NB4 (cell line): ENCODE measurements around the gene CDH22.

ENCODE experiments used
- CTCF ChIP-seq: IDR thresholded peaks from one replicate; pipeline ENCODE4 v1.5.1; 2012; ENCODE audit warnings: low read depth, low read length
- MAX ChIP-seq: IDR thresholded peaks from 2 replicates; pipeline ENCODE4 v1.6.1; 2011; ENCODE audit warnings: low read depth, low read length
- MYC ChIP-seq: IDR thresholded peaks from 2 replicates; pipeline ENCODE4 v1.6.1; 2011; ENCODE audit warnings: low read depth, low read length
- POLR2A ChIP-seq: IDR thresholded peaks from 2 replicates; pipeline ENCODE4 v1.6.1; 2011; ENCODE audit warnings: mild to moderate bottlenecking; ENCODE audit not compliant: insufficient read length; ENCODE audit errors: extremely low read depth

- no peak for TF ChIP-seq MAX
- no peak for TF ChIP-seq POLR2A
- no peak for TF ChIP-seq CTCF
- no peak for TF ChIP-seq MYC
These were observed 155.3 kb downstream of the CDH22 start for GRCh38 chr20:46152824-46153586.
